AG04449 (cell line): Measurements from ENCODE around the gene PCNT.
"Not testable (repeated sequence)": the region's sequence is repeated elsewhere in the genome, so short reads cannot be mapped to it uniquely, and the experiment has no call there.

Experiments
- CTCF ChIA-PET: fragments of 350-600 bp; formaldehyde crosslinking; extraction: SDS; loops from one replicate; lab custom pipeline; 2021; ENCODE audit warnings: antibody characterized with exemption; lab: Yijun Ruan, JAX
- POLR2A ChIA-PET: fragments of 400-600, 350-600 bp; formaldehyde crosslinking; extraction: SDS; loops from one replicate; lab custom pipeline; 2020; ENCODE audit warnings: antibody characterized with exemption, inconsistent platforms; lab: Yijun Ruan, JAX
- DNase-seq: peaks from one replicate; pipeline ENCODE4 v3.0.0-alpha.2; 2010; ENCODE audit warnings: low read depth, low spot score
- H3K4me3 ChIP-seq: 2 replicates; pipeline ENCODE4 v1.5.1; 2011; ENCODE audit warnings: low read depth, mild to moderate bottlenecking, control low read depth, low read length
- CTCF ChIP-seq: IDR thresholded peaks from one replicate; pipeline ENCODE4 v1.5.1; 2011; ENCODE audit warnings: mild to moderate bottlenecking, moderate library complexity, low read length, control low read depth, inconsistent platforms; ENCODE audit not compliant: insufficient read depth; ENCODE audit errors: missing control alignments

The PCNT gene

GRCh38 chr21:46428286-46428685, 104.3 kb downstream of the PCNT start:
- ChIA-PET CTCF (no interaction called here), POLR2A (no interaction called here)
- TF ChIP-seq CTCF = no peak
- H3K4me3 ChIP-seq = no peak overlapping the region
- no peak for DNase-seq

GRCh38 chr21:46428987-46429710, 105.2 kb downstream of the PCNT start:
- ChIA-PET POLR2A (no interaction called here), CTCF (no interaction called here)
- no peak overlapping the region for H3K4me3 ChIP-seq
- DNase-seq = no peak
- no peak for TF ChIP-seq CTCF

GRCh38 chr21:46429754-46430681, 106.1 kb downstream of the PCNT start:
- no peak for TF ChIP-seq CTCF
- H3K4me3 ChIP-seq = no peak overlapping the region
- no peak for DNase-seq
- POLR2A ChIA-PET = no interaction called here
- CTCF ChIA-PET = no interaction called here

DNA sequence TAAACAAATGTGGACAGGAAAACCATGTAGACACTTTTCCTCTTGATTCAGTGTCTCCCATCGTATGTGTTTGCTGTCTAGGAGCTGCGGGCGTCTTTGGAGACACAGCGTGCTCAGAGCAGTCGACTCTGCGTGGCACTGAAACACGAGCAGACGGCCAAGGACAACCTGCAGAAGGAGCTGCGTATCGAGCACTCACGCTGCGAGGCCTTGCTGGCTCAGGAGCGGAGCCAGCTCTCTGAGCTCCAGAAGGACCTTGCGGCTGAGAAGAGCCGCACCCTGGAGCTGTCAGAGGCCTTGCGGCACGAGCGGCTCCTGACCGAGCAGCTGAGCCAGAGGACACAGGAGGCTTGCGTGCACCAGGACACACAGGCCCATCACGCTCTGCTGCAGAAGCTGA, 107.5 kb downstream of the PCNT start:
- no peak overlapping the region for H3K4me3 ChIP-seq
- no peak for TF ChIP-seq CTCF
- ChIA-PET CTCF (no interaction called here), POLR2A (no interaction called here)
- DNase-seq = no peak

GRCh38 chr21:46431884-46432488, 108.0 kb downstream of the PCNT start:
- ChIA-PET CTCF (no interaction called here), POLR2A (no interaction called here)
- no peak for DNase-seq
- H3K4me3 ChIP-seq = no peak overlapping the region
- TF ChIP-seq CTCF = no peak

DNA sequence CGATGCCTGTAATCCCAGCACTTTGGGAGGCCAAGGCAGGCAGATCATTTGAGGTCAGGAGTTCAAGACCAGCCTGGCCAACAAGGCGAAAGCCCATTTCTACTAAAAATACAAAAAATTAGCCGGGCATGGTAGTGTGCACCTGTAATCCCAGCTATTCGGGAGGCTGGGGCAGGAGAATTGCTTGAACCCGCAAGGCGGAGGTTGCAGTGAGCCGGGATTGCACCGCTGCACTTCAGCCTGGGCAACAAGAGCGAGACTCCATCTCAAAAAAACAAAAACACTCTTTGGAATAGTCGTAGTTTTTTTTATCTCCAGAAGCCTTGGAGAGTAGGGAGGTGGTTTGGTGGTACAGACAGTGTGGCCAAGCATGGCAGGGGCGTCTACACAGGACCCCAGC, 109.2 kb downstream of the PCNT start:
- POLR2A ChIA-PET, DNase-seq, CTCF ChIA-PET: not testable (repeated sequence)

More for the DNA sequence above, 109.2 kb downstream of the PCNT start:
- H3K4me3 ChIP-seq = not testable (repeated sequence)
